Spinal cord (tissue), 10 donors: ENCODE measurements around the gene HIGD1A. TPM values are rescaled to one million over a fixed set of nuclear protein-coding genes. Genes with fewer than 3 reads are reported as not detected.

ENCODE experiments used
- DNase-seq, 6 donors: peaks; one replicate each; pipeline versions ENCODE4 v3.0.0 to v3.0.0-alpha.2; 2013 to 2015; ENCODE audit warnings: low spot score in 6 of 6, low read depth in 4 of 6
- H3K27ac ChIP-seq: one replicate; pipeline ENCODE4 v1.5.1; 2013; ENCODE audit warnings: low read depth, low read length, control low read depth
- H3K27me3 ChIP-seq: one replicate; pipeline ENCODE4 v1.6.1; 2013; ENCODE audit warnings: low read length; ENCODE audit not compliant: control insufficient read depth, insufficient read depth
- H3K36me3 ChIP-seq: one replicate; pipeline ENCODE4 v1.6.1; 2013; ENCODE audit warnings: low read length; ENCODE audit not compliant: control insufficient read depth, insufficient read depth
- H3K4me1 ChIP-seq: one replicate; pipeline ENCODE4 v1.6.1; 2013; ENCODE audit warnings: low read length; ENCODE audit not compliant: control insufficient read depth, insufficient read depth
- H3K4me3 ChIP-seq: one replicate; pipeline ENCODE4 v1.5.1; 2013; ENCODE audit warnings: low read depth, low read length, control low read depth
- H3K9me3 ChIP-seq: one replicate; pipeline ENCODE4 v1.6.1; 2013; ENCODE audit warnings: low read length; ENCODE audit not compliant: control insufficient read depth, insufficient read depth
- WGBS: methylation state at CpG from one replicate; pipeline ENCODE4 v1.1.5; 2013; ENCODE audit warnings: missing lambda C conversion rate; ENCODE audit not compliant: insufficient coverage; 5-methylcytosine and 5-hydroxymethylcytosine counted together
- polyA plus RNA-seq, 2 donors: library from polyadenylated mRNA; unstranded; fragments of 120-200 nt; gene quantifications; one replicate each; pipeline ENCODE4 v1.2.1, GENCODE V29; 2013; ENCODE audit not compliant: insufficient read length in 2 of 2
- total RNA-seq, 2 donors: library from RNA; depleted of rRNA in 1 of 2; stranded (reverse); fragments of 120-200 nt in 1 of 2; fragments of >200 nt in 1 of 2; gene quantifications; one replicate each; pipeline versions ENCODE4 v1.2.3 to v1.2.4, GENCODE V29; 2013 to 2014
- donor health status: healthy.

The HIGD1A gene
- total and polyA plus RNA-seq, 4 donors = 136 to 200 (median 179) TPM

DNA sequence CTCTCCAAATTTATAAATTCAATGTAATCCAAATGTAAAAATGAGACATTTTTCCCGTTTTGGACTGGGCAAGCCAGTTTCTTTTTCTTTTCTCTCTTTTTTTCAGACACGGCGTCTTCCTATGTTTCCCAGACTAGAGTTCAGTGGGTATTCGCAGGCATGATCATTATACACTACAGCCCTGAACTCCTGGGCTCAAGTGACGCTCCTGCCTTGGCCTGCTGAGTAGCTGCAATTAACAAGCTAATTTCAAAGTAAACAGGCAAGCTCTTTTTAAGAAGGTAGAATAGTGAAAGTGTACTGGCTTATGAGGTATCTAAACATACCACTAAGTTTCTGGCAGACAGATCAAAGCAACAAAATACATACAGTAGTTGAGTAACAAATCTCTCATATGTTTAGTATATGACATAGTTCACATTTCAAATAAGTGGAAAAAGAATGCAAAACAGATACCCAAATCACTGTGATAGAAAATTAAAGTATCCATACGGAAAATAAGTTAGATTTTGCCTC is 13.5 kb downstream of the HIGD1A start:
- Histone ChIP-seq H3K4me3 (no peak overlapping the region), H3K4me1 (no peaks in the 10 kb centered on the region), H3K27ac (no peak overlapping the region), H3K36me3 (peaks cover 11% of the 10 kb centered on the region), H3K27me3 (no peaks in the 10 kb centered on the region), H3K9me3 (no peaks in the 10 kb centered on the region)
- DNase-seq = no peak
- WGBS = 83% methylated on average over 4 of the region's 6 CpGs

DNA sequence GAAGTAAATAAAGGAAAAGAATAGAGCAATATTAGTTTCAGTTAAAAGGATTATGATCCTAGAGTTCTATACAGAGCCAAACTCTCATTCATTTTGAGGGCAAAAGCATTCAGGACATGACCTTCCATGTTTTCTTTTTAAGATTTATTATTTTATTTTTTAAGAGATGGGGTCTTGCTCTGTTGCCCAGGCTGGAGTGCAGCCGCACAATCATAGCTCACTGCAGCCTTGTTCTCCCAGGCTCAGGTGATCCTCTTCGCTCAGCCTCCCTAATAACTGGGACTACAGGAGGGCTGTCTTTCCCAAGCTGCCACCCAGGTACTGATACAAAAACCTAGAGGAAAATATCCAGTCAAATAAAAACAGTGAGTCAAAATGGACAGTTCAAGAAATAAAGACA is 17.7 kb downstream of the HIGD1A start:
- Histone ChIP-seq H3K36me3 (peaks cover 7% of the 10 kb centered on the region), H3K4me3 (no peak overlapping the region), H3K9me3 (no peaks in the 10 kb centered on the region), H3K4me1 (no peaks in the 10 kb centered on the region), H3K27ac (no peak overlapping the region), H3K27me3 (no peaks in the 10 kb centered on the region)
- no peak for DNase-seq
- 100% methylated on average over 1 of the region's 2 CpGs for WGBS

DNA sequence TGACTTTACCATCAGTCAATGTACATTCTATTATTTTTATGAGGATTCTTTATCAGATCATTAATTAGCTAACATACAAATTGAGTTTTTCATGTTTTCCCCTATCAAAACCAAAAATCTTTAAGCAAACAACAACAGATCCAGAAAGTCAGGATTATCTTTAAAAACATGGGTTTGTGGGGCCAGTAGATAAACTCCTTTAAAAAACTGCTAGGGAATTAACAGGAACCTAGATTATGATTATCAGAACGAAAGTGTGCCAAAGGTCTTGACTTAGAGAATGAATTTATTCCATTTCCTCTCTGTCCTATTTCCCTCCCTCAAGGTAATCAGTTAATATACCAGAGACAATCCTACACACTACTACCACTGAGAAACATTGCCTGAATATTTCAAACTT is 18.1 kb downstream of the HIGD1A start:
- no CpG with 5 or more reads among the region's 1 CpG for WGBS
- no peak overlapping the region for H3K4me3 ChIP-seq
- no peaks in the 10 kb centered on the region for H3K4me1 ChIP-seq

DNA sequence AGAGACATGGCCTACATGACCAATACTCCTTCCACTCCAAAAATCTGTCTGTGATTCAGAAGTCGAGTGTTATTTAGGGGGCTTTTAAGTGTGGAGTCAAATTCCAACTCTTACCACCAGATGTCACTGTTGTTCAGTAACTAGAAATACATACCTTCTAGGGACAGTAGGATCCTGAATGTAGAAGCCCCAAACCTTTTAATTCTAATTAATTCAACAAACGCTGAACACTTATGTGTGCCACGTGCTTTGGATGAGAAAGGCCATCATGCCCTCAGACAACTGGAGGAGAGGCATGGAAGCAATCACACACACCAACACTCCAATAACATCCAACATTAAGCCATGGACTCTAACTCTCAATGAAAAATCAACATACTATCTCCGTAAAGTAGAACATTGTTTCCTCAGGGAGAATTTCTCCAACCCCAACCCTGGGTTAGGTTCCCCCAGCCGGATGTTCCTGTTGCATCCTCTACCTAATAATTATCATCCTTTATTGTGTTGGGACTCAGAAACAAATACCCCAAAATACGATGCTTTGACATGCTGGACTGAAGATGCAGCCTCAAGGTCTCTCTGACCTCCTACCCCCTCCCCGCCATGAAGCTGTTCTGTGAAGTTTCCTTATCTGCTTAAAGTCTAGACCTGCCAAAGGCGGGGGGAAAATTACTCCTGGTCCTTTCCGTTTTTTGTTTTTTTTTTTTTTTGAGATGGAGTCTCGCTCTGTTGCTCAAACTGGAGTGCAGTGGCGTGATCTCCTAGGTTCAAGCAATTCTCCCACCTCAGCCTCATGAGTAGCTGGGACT is 23.2 kb downstream of the HIGD1A start:
- H3K4me1 ChIP-seq = no peaks in the 10 kb centered on the region
- no peaks in the 10 kb centered on the region for H3K9me3 ChIP-seq
- peaks cover 3% of the 10 kb centered on the region for H3K36me3 ChIP-seq
- no peak overlapping the region for H3K4me3 ChIP-seq
- no peak overlapping the region for H3K27ac ChIP-seq
- DNase-seq = peak; percentile 61 to 95 (median 74)
- H3K27me3 ChIP-seq = no peaks in the 10 kb centered on the region
- WGBS = 49% methylated on average over 5 of the region's 11 CpGs

More for the DNA sequence above, 18.1 kb downstream of the HIGD1A start:
- H3K9me3 ChIP-seq = no peaks in the 10 kb centered on the region
- DNase-seq = no peak
- H3K27me3 ChIP-seq = no peaks in the 10 kb centered on the region
- H3K36me3 ChIP-seq = peaks cover 7% of the 10 kb centered on the region
- no peak overlapping the region for H3K27ac ChIP-seq

DNA sequence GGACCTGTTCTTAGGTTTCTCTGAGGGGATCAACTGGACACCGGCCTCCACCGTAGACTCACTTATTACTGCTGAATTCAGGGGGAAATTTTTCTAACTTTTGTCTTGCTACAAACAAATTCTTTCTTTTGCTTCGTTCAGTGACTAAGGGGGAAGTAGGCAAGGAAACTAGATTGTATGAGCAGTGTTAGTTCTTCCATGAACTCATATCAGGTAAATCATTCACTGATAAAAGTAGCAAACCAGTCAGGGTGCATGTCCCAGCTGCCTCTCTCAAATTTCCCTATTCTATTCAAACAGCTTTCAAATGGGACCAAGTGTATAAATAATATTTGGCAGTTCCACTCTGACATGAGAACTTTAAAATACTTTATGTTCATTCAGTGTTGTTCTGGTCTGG is 23.9 kb downstream of the HIGD1A start:
- no CpG with 5 or more reads among the region's 3 CpGs for WGBS
- Histone ChIP-seq H3K9me3 (no peaks in the 10 kb centered on the region), H3K36me3 (peaks cover 3% of the 10 kb centered on the region), H3K27ac (no peak overlapping the region), H3K4me3 (no peak overlapping the region), H3K4me1 (no peaks in the 10 kb centered on the region), H3K27me3 (no peaks in the 10 kb centered on the region)
- no peak for DNase-seq

DNA sequence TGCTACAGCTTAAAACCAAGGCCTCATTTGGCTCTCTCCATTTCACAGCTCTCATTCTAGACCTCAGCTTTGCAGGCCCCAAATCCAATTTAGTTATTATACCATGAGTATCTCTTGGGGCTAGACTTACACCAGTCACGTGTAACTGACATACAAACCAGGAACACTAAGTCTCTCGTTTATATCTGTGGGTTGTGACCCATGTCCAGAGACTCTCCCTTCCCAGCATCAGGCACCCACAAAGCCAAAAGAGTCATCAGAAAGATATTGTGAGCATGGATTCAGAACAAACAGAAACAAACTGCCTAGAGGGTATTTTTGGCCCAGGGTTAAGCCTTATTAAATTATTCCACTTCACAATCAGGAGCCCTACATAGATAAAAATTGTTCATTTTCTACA is 25.6 kb downstream of the HIGD1A start:
- WGBS = 100% methylated on average over 2 of the region's 2 CpGs
- no peak overlapping the region for H3K27ac ChIP-seq
- no peaks in the 10 kb centered on the region for H3K9me3 ChIP-seq
- H3K4me1 ChIP-seq = no peaks in the 10 kb centered on the region
- no peak overlapping the region for H3K4me3 ChIP-seq
- H3K36me3 ChIP-seq = peaks cover 3% of the 10 kb centered on the region
- DNase-seq = no peak
- no peaks in the 10 kb centered on the region for H3K27me3 ChIP-seq

DNA sequence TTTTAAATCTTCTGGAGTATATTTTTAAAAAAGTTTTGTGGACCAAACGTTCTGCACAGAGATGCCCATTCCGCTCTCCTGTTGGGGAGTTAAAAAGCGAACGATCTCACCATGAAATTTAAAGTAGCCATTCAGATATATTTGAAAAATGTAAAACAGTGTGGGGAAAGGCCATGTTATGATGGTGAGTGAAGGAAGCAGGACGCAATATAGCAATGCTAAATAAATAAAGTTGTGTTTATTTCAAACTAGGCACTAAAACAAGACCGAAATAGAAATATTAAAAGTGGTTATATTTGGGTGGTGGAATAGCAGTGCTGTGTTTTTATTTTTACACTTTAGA is 30.9 kb downstream of the HIGD1A start:
- H3K27me3 ChIP-seq = no peaks in the 10 kb centered on the region
- H3K4me3 ChIP-seq = peak overlapping the region; percentile 72
- H3K4me1 ChIP-seq = peaks cover 6% of the 10 kb centered on the region
- H3K9me3 ChIP-seq = no peaks in the 10 kb centered on the region
- 0% methylated on average over 4 of the region's 6 CpGs for WGBS
- DNase-seq = no peak
- peak overlapping the region; percentile 64 for H3K27ac ChIP-seq
- H3K36me3 ChIP-seq = no peaks in the 10 kb centered on the region

DNA sequence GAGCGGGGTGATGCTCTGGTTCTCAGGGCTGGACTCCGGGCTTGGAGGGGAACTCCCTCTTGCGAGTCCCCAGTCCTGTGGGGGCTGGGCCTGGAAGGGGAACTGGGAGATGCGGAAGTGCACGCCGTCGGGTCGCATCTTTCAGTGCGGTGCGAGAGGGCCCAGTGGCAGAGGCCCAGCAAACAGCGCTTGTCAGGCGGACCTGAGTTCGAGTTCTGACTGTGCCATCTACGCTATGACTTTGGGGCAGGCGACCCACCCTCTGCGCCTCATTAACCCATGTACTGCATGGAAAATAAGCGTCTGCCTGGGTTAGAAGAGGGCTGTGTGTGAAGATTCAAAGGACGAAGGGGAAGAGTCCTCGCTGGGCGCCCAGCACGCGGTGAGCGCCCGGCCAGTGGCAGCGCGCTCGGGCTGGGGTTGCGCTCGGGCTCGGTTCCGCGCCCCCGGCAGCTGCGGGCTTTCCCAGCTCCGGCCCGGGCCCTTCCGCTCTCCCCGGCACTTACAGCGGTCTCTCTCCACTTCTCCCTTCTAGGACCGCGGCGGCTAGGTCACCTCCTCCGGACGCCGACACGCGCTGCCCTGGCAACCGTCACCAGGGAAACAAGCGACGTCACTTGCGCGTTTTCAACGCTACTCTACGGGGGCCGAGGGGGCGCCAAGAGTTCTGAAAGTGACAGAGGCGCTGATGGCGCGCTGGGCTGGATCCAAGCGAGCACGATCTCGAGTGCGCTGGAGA is 31.5 kb downstream of the HIGD1A start, which contains the start of gene CCDC13:
CCDC13 (minus strand) TSS at position 584 of the 739 bp plus-strand sequence. CDS start 14,908 bp downstream, outside the sequence.
- H3K27ac ChIP-seq = peak within 1 kb of the TSS; percentile 64
- H3K36me3 ChIP-seq = no peaks in the 10 kb centered on the region
- no peaks in the 10 kb centered on the region for H3K9me3 ChIP-seq
- 2% methylated on average over 61 of the region's 63 CpGs for WGBS
- H3K27me3 ChIP-seq = no peaks in the 10 kb centered on the region
- peaks cover 6% of the 10 kb centered on the region for H3K4me1 ChIP-seq
- H3K4me3 ChIP-seq = peak within 1 kb of the TSS; percentile 72
- peak; percentile 91 to 98 (median 92) for DNase-seq

DNA sequence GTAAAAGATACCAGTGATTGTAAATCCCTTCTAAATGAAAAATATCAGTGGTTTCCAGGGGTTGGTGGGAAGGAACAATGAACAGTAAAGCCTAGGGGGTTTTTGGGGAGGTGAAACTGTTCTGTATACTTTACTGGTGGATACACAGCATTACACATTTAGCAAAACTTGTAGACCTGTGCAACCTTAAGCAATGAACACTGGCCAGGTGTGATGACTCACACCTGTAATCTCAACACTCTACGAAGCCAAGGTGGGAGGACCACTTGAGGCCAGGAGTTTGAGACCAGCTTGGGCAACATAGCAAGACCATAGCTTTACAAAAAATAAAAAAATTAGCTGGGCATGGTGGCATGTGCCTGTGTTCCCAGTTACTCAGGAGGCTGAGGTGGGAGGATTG is 33.0 kb downstream of the HIGD1A start:
- H3K27ac ChIP-seq = no peak overlapping the region
- no CpG with 5 or more reads among the region's 1 CpG for WGBS
- H3K36me3 ChIP-seq = no peaks in the 10 kb centered on the region
- no peak for DNase-seq
- H3K27me3 ChIP-seq = no peaks in the 10 kb centered on the region
- H3K4me1 ChIP-seq = peaks cover 6% of the 10 kb centered on the region
- no peak overlapping the region for H3K4me3 ChIP-seq
- no peaks in the 10 kb centered on the region for H3K9me3 ChIP-seq
